ENCODE data around the gene WDFY2.

- TF ChIP-seq ZNF274 (IDR thresholded peaks at IDR 0.05; ENCODE audit: low read depth, low read length) (no peak), YY1 (IDR thresholded peaks at IDR 0.05; ENCODE audit: insufficient read depth, insufficient read length) (no peak), SUZ12 (IDR thresholded peaks at IDR 0.05; ENCODE audit: extremely low read depth, insufficient read depth, insufficient read length) (no peak)
These were observed 216.2 kb downstream of the WDFY2 start for GRCh38 chr13:51800486-51800885.
